Stimulated activated CD4-positive, alpha-beta T cell treated with anti-CD3 and anti-CD28 coated beads, TNF-alpha, amount 100 ng/mL, for 4 hours (primary cell): ENCODE data around the gene NRBP1.
A peak's percentile ranks its signal among the peaks of the same experiment; 100 is the strongest.

Experiments used
- DNase-seq, 3 experiments: peaks; one replicate each; pipeline ENCODE4 v3.0.0-alpha.2; 2020; ENCODE audit warnings: low read depth in 3 of 3

NRBP1 gene

GRCh38 chr2:27489498-27490397 is 61.3 kb downstream of the NRBP1 start, which contains the start of gene IFT172:
TSS of gene IFT172 (minus strand) at chr2:27489743. CDS start at chr2:27489653, 90 bp downstream.
- DNase-seq = peak; percentile 85 to 99 (median 97)
